Neutrophil (primary cell): ENCODE results near the gene PRTFDC1.

Experiments
- H3K27ac ChIP-seq: fragments of 200-600 bp; sonication (generic); 2 replicates; pipeline ENCODE4 v1.5.1; 2016; ENCODE audit warnings: mild to moderate bottlenecking, moderate library complexity
- H3K27me3 ChIP-seq: fragments of 200-600 bp; sonication (generic); 2 replicates; pipeline ENCODE4 v1.6.0; 2016; ENCODE audit warnings: mild to moderate bottlenecking
- H3K36me3 ChIP-seq: fragments of 200-600 bp; sonication (generic); 2 replicates; pipeline ENCODE4 v1.5.1; 2017
- H3K4me1 ChIP-seq, 2 experiments: fragments of 200-600 bp in 1 of 2; sonication (generic) in 1 of 2; 1 replicate in 1 of 2; 2 replicates in 1 of 2; pipeline versions ENCODE4 v1.5.1 to v1.6.1; 2013 to 2016; ENCODE audit warnings: low read depth in 1 of 2, low read length in 1 of 2, mild to moderate bottlenecking in 1 of 2, moderate library complexity in 1 of 2; ENCODE audit not compliant: control insufficient read depth in 1 of 2, insufficient read depth in 1 of 2
- H3K4me3 ChIP-seq, 2 experiments: fragments of 200-600 bp in 1 of 2; sonication (generic) in 1 of 2; 1 replicate in 1 of 2; 2 replicates in 1 of 2; pipeline ENCODE4 v1.5.1; 2013 to 2016; ENCODE audit warnings: low read depth in 1 of 2, low read length in 1 of 2, mild to moderate bottlenecking in 1 of 2, moderate library complexity in 1 of 2
- H3K9me3 ChIP-seq: fragments of 200-600 bp; sonication (generic); 2 replicates; pipeline ENCODE4 v1.5.1; 2016
- CTCF ChIP-seq: fragments of 200-600 bp; sonication (generic); IDR thresholded peaks from 2 replicates; pipeline ENCODE4 v1.5.1; 2016; ENCODE audit warnings: antibody characterized with exemption

PRTFDC1 gene

GRCh38 chr10:24908793-24909423 lies 43.5 kb downstream of the PRTFDC1 start:
- Histone ChIP-seq H3K36me3 (no peaks in the 10 kb centered on the region), H3K27me3 (no peaks in the 10 kb centered on the region), H3K27ac (no peak overlapping the region), H3K9me3 (no peaks in the 10 kb centered on the region), H3K4me3 (no peak overlapping the region), H3K4me1 (no peaks in the 10 kb centered on the region)
- no peak for TF ChIP-seq CTCF

GRCh38 chr10:24907956-24908355 lies 44.5 kb downstream of the PRTFDC1 start:
- H3K27me3 ChIP-seq = no peaks in the 10 kb centered on the region
- TF ChIP-seq CTCF = no peak
- no peak overlapping the region for H3K4me3 ChIP-seq

GRCh38 chr10:24906372-24906771 lies 46.0 kb downstream of the PRTFDC1 start:
- no peaks in the 10 kb centered on the region for H3K9me3 ChIP-seq
- TF ChIP-seq CTCF = no peak
- H3K4me1 ChIP-seq = no peaks in the 10 kb centered on the region
- H3K4me3 ChIP-seq = no peak overlapping the region
- no peaks in the 10 kb centered on the region for H3K27me3 ChIP-seq
- H3K36me3 ChIP-seq = no peaks in the 10 kb centered on the region
- H3K27ac ChIP-seq = no peak overlapping the region

More at GRCh38 chr10:24907956-24908355, 44.5 kb downstream of the PRTFDC1 start:
- Histone ChIP-seq H3K27ac (no peak overlapping the region), H3K36me3 (no peaks in the 10 kb centered on the region), H3K4me1 (no peaks in the 10 kb centered on the region), H3K9me3 (no peaks in the 10 kb centered on the region)

GRCh38 chr10:24904824-24905223 lies 47.6 kb downstream of the PRTFDC1 start:
- Histone ChIP-seq H3K4me3 (no peak overlapping the region), H3K9me3 (no peaks in the 10 kb centered on the region), H3K36me3 (no peaks in the 10 kb centered on the region), H3K4me1 (no peaks in the 10 kb centered on the region), H3K27ac (no peak overlapping the region), H3K27me3 (no peaks in the 10 kb centered on the region)
- TF ChIP-seq CTCF = no peak

- Histone ChIP-seq H3K27me3 (no peaks in the 10 kb centered on the region), H3K4me1 (no peaks in the 10 kb centered on the region), H3K27ac (no peak overlapping the region), H3K9me3 (no peaks in the 10 kb centered on the region), H3K4me3 (no peak overlapping the region), H3K36me3 (no peaks in the 10 kb centered on the region)
- no peak for TF ChIP-seq CTCF
Measured at GRCh38 chr10:24902400-24902728, 50.0 kb downstream of the PRTFDC1 start.
